HL-60 (cell line): ENCODE data around the gene LIFR.

ENCODE experiments used
- CTCF ChIP-seq: IDR thresholded peaks from one replicate; pipeline ENCODE4 v1.5.1; 2011; ENCODE audit warnings: low read length, control low read depth, inconsistent platforms; ENCODE audit not compliant: insufficient read depth
- GABPA ChIP-seq: IDR thresholded peaks from 2 replicates; pipeline ENCODE4 v1.6.1; 2012; ENCODE audit warnings: low read depth
- POLR2AphosphoS5 ChIP-seq: IDR thresholded peaks from 2 replicates; pipeline ENCODE4 v1.6.1; 2012; ENCODE audit warnings: low read depth
- SPI1 ChIP-seq: IDR thresholded peaks from 2 replicates; pipeline ENCODE4 v1.6.1; 2012; ENCODE audit warnings: low read depth, mild to moderate bottlenecking, borderline replicate concordance
- TF ChIP-seq, protein P1 (sequence below): IDR thresholded peaks from 2 replicates; pipeline ENCODE4 v1.6.1; 2012; ENCODE audit warnings: low read depth; ENCODE audit not compliant: insufficient replicate concordance

GRCh38 chr5:38447056-38447455 lies 109.4 kb downstream of the LIFR start:
- TF ChIP-seq CTCF: no peak
- no peak for TF ChIP-seq POLR2AphosphoS5
- no peak for TF ChIP-seq GABPA
- no peak for TF ChIP-seq SPI1
- TF ChIP-seq, protein P1, sequence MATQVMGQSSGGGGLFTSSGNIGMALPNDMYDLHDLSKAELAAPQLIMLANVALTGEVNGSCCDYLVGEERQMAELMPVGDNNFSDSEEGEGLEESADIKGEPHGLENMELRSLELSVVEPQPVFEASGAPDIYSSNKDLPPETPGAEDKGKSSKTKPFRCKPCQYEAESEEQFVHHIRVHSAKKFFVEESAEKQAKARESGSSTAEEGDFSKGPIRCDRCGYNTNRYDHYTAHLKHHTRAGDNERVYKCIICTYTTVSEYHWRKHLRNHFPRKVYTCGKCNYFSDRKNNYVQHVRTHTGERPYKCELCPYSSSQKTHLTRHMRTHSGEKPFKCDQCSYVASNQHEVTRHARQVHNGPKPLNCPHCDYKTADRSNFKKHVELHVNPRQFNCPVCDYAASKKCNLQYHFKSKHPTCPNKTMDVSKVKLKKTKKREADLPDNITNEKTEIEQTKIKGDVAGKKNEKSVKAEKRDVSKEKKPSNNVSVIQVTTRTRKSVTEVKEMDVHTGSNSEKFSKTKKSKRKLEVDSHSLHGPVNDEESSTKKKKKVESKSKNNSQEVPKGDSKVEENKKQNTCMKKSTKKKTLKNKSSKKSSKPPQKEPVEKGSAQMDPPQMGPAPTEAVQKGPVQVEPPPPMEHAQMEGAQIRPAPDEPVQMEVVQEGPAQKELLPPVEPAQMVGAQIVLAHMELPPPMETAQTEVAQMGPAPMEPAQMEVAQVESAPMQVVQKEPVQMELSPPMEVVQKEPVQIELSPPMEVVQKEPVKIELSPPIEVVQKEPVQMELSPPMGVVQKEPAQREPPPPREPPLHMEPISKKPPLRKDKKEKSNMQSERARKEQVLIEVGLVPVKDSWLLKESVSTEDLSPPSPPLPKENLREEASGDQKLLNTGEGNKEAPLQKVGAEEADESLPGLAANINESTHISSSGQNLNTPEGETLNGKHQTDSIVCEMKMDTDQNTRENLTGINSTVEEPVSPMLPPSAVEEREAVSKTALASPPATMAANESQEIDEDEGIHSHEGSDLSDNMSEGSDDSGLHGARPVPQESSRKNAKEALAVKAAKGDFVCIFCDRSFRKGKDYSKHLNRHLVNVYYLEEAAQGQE: no peak
